Measurements from ENCODE around the gene BBS9. TPM values are rescaled to one million over a fixed set of nuclear protein-coding genes. Genes with fewer than 3 reads are reported as not detected.

Gene BBS9
- total and polyA plus RNA-seq, 2 donors (not counting 3 experiments of a cell fraction or from before 2014, with no cell fraction given): 5.7 to 17.4 TPM

DNA sequence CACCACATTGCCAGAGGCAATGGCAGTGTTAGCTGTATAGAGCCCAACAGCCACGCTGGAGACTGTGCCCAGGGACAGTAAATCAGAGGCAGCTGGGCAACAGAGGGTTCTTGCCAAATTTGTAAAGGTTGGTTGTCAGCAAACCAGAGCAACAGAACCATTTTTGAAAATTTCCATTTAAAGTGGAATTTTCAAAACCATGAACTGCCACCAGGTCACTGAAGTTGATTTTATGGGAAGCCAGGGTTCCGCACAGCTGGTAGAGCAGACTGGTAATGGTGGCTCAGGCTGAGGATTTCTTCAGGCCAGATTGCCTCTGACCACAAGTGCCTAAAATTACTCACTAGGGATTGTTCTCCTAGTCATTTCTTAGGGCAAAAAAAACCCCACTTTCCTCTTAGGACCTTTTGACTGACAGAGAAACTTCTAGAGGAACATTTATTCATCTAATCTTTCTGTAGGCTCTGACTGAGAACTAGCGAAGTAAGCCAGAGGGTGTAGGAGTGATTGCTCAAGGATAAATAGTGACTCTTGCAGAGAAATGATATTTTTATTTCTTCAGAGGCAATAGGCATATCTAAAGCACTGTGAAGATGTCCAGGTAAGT, 342.4 kb downstream of the BBS9 start:
- CTCF ChIA-PET: no interaction called here
- no peak overlapping the region for H3K27ac ChIP-seq (ENCODE audit: insufficient read depth, low read depth, low read length)

More for the DNA sequence above, 342.4 kb downstream of the BBS9 start:
- Histone ChIP-seq H3K36me3 (ENCODE audit: control insufficient read depth in 2 of 2, extremely low read depth in 1 of 2, insufficient read depth in 2 of 2, low read length in 2 of 2) (no peaks in the 10 kb centered on the region), H3K4me3 (replicated peaks in 1 of 3; ENCODE audit: insufficient read depth in 1 of 3, low read depth in 1 of 3, low read length in 3 of 3) (no peak overlapping the region), H3K4me2 (ENCODE audit: insufficient read depth, low read length) (no peak overlapping the region), H3K9me1 (replicated peaks; ENCODE audit: control insufficient read depth, extremely low read depth, insufficient read depth, low read length) (no peaks in the 10 kb centered on the region), H3K27me3 (ENCODE audit: control insufficient read depth in 2 of 2, insufficient read depth in 2 of 2, low read length in 2 of 2) (no peaks in the 10 kb centered on the region), H3K9me3 (replicated peaks; ENCODE audit: control insufficient read depth, insufficient read depth, low read length) (no peaks in the 10 kb centered on the region), H3K4me1 (ENCODE audit: control insufficient read depth, extremely low read depth, insufficient read depth, low read length) (no peaks in the 10 kb centered on the region), H2AFZ (ENCODE audit: low read depth, low read length) (no peak overlapping the region), H4K20me1 (replicated peaks; ENCODE audit: control insufficient read depth, extremely low read depth, insufficient read depth, low read length) (no peaks in the 10 kb centered on the region), H3K79me2 (ENCODE audit: control insufficient read depth, insufficient read depth, low read length) (no peaks in the 10 kb centered on the region), H3K9ac (replicated peaks; ENCODE audit: extremely low read depth, insufficient read depth, low read length) (no peak overlapping the region)
- intact Hi-C loops (cut with micrococcal nuclease) (no loop called here), dilution Hi-C loops (cut with MboI; ENCODE audit: extremely low pct_ligation_motif_present, low sequenced_read_pairs) (no loop called here)
- POLR2A ChIA-PET: no interaction called here
- no TSS peak for BruUV-seq (replicated peaks)
- TF ChIP-seq MYC (IDR thresholded peaks at IDR 0.05; ENCODE audit: low read depth, low read length) (no peak), FOS (IDR thresholded peaks at IDR 0.05; ENCODE audit: borderline replicate concordance, insufficient read depth, low read length) (no peak), MAX (IDR thresholded peaks at IDR 0.05; ENCODE audit: insufficient read depth, insufficient read length) (no peak), CTCF (IDR thresholded peaks at IDR 0.05; ENCODE audit: extremely low read depth in 1 of 2, insufficient read depth in 1 of 2, low read depth in 1 of 2, low read length in 2 of 2) (no peak), GATA2 (IDR thresholded peaks at IDR 0.05; ENCODE audit: insufficient read depth, insufficient read length, low read depth, low read length) (no peak), POLR2A (IDR thresholded peaks at IDR 0.05; ENCODE audit: low read depth, low read length) (no peak), EZH2 (IDR thresholded peaks at IDR 0.05; ENCODE audit: borderline replicate concordance, low read depth, low read length, severe bottlenecking) (no peak), JUN (IDR thresholded peaks at IDR 0.05; ENCODE audit: borderline replicate concordance, insufficient read depth, insufficient read length, low read depth) (no peak), POLR2AphosphoS5 (IDR thresholded peaks at IDR 0.05; ENCODE audit: insufficient read depth, low read depth, low read length) (no peak)
- DNase-seq (ENCODE audit: low read depth, low spot score): no peak
- FAIRE-seq: no peak

All from endothelial cell of umbilical vein (primary cell).